GF-D8 (cell line): Measurements from ENCODE around the gene UVRAG.

Experiments
- DNase-seq: peaks from one replicate; lab custom pipeline; 2025; lab: John Stamatoyannopoulos, UW

Gene UVRAG

GRCh38 chr11:75784085-75784478 is 30.9 kb upstream of the UVRAG start:
- DNase-seq, result no peak

- no peak for DNase-seq
These were observed 30.5 kb upstream of the UVRAG start for GRCh38 chr11:75784506-75784905.

- DNase-seq, result no peak
These were observed 29.8 kb upstream of the UVRAG start for GRCh38 chr11:75785187-75785586.

- no peak for DNase-seq
These were observed 28.8 kb upstream of the UVRAG start for GRCh38 chr11:75786101-75786736.

GRCh38 chr11:75789521-75789920 is 25.5 kb upstream of the UVRAG start:
- DNase-seq, result no peak

GRCh38 chr11:75790986-75791385 is 24.0 kb upstream of the UVRAG start:
- no peak for DNase-seq

GRCh38 chr11:75792127-75792731 is 22.8 kb upstream of the UVRAG start:
- DNase-seq, result no peak

GRCh38 chr11:75792997-75793800 is 21.8 kb upstream of the UVRAG start:
- DNase-seq, result no peak

- DNase-seq, result no peak
These were observed 21.0 kb upstream of the UVRAG start for GRCh38 chr11:75793966-75794365.

GRCh38 chr11:75795276-75796090 is 19.5 kb upstream of the UVRAG start:
- DNase-seq, result no peak

GRCh38 chr11:75796091-75796435 is 18.9 kb upstream of the UVRAG start:
- no peak for DNase-seq

- no peak for DNase-seq
These were observed 17.9 kb upstream of the UVRAG start for GRCh38 chr11:75797116-75797515.

- no peak for DNase-seq
These were observed 17.2 kb upstream of the UVRAG start for GRCh38 chr11:75797792-75798191.

GRCh38 chr11:75800136-75800675 is 14.8 kb upstream of the UVRAG start:
- no peak for DNase-seq

- DNase-seq, result no peak
These were observed 14.2 kb upstream of the UVRAG start for GRCh38 chr11:75800728-75801361.

- no peak for DNase-seq
These were observed 13.5 kb upstream of the UVRAG start for GRCh38 chr11:75801362-75802020.

GRCh38 chr11:75802021-75802912 is 12.7 kb upstream of the UVRAG start:
- DNase-seq, result no peak

GRCh38 chr11:75802913-75803820 is 11.8 kb upstream of the UVRAG start:
- DNase-seq, result peak; percentile 19

- DNase-seq, result no peak
These were observed 5.9 kb upstream of the UVRAG start for GRCh38 chr11:75809111-75809510.
